Measurements from ENCODE around the gene PRSS21.

PRSS21 gene

GRCh38 chr16:2786061-2786825 is 30.8 kb upstream of the PRSS21 start:
- peak in 1 of 2 experiments; percentile 31 for DNase-seq (ENCODE audit: low read depth in 1 of 2, low spot score in 1 of 2)
- no peak for TF ChIP-seq CTCF (IDR thresholded peaks at IDR 0.05; ENCODE audit: insufficient read depth, low read length)
- no peak for TF ChIP-seq GABPA (IDR thresholded peaks at IDR 0.05; ENCODE audit: low read depth)
- no peak for TF ChIP-seq REST (IDR thresholded peaks at IDR 0.05; ENCODE audit: insufficient replicate concordance, low read depth)
- no peak for TF ChIP-seq SPI1 (IDR thresholded peaks at IDR 0.05; ENCODE audit: borderline replicate concordance, low read depth)
- no peak for TF ChIP-seq POLR2AphosphoS5 (IDR thresholded peaks at IDR 0.05; ENCODE audit: low read depth)
- H3K4me3 ChIP-seq (replicated peaks; ENCODE audit: insufficient read depth, low read length) = no peak overlapping the region
- H3K27ac ChIP-seq (replicated peaks) = no peak overlapping the region
- peaks cover 24% of the 10 kb centered on the region for H3K27me3 ChIP-seq (ENCODE audit: insufficient read depth, poor library complexity, severe bottlenecking)

GRCh38 chr16:2786826-2787151 is 30.2 kb upstream of the PRSS21 start:
- H3K4me3 ChIP-seq (replicated peaks; ENCODE audit: insufficient read depth, low read length) = no peak overlapping the region

More at GRCh38 chr16:2786826-2787151, 30.2 kb upstream of the PRSS21 start:
- TF ChIP-seq GABPA (IDR thresholded peaks at IDR 0.05; ENCODE audit: low read depth) (no peak), CTCF (IDR thresholded peaks at IDR 0.05; ENCODE audit: insufficient read depth, low read length) (no peak), POLR2AphosphoS5 (IDR thresholded peaks at IDR 0.05; ENCODE audit: low read depth) (no peak), SPI1 (IDR thresholded peaks at IDR 0.05; ENCODE audit: borderline replicate concordance, low read depth) (no peak), REST (IDR thresholded peaks at IDR 0.05; ENCODE audit: insufficient replicate concordance, low read depth) (no peak)
- no peak overlapping the region for H3K27ac ChIP-seq (replicated peaks)
- DNase-seq (ENCODE audit: low read depth in 1 of 2, low spot score in 1 of 2) = no peak
- peaks cover 24% of the 10 kb centered on the region for H3K27me3 ChIP-seq (ENCODE audit: insufficient read depth, poor library complexity, severe bottlenecking)
